ENCODE results near the gene EPSTI1.

The EPSTI1 gene

GRCh38 chr13:42970824-42971690 is 21.0 kb downstream of the EPSTI1 start:
- peak; percentile 36 to 64 for DNase-seq

- peak in 1 of 2 experiments; percentile 41 for DNase-seq
These were observed 22.4 kb downstream of the EPSTI1 start for GRCh38 chr13:42969565-42970172.

GRCh38 chr13:42968906-42969305 is 23.1 kb downstream of the EPSTI1 start:
- no peak for DNase-seq

GRCh38 chr13:42967660-42968059 is 24.4 kb downstream of the EPSTI1 start:
- no peak for DNase-seq

GRCh38 chr13:42965281-42965680 is 26.8 kb downstream of the EPSTI1 start:
- no peak for DNase-seq

- DNase-seq = no peak
These were observed 27.3 kb downstream of the EPSTI1 start for GRCh38 chr13:42964761-42965161.

GRCh38 chr13:42959615-42960014 is 32.4 kb downstream of the EPSTI1 start:
- no peak for DNase-seq

GRCh38 chr13:42957881-42958280 is 34.2 kb downstream of the EPSTI1 start:
- no peak for DNase-seq

GRCh38 chr13:42950181-42950580 is 41.9 kb downstream of the EPSTI1 start:
- DNase-seq = no peak

GRCh38 chr13:42947925-42948324 is 44.1 kb downstream of the EPSTI1 start:
- DNase-seq = no peak

- no peak for DNase-seq
These were observed 45.1 kb downstream of the EPSTI1 start for GRCh38 chr13:42946927-42947326.

GRCh38 chr13:42929886-42930535 is 62.0 kb downstream of the EPSTI1 start:
- no peak for DNase-seq

GRCh38 chr13:42926555-42926954 is 65.5 kb downstream of the EPSTI1 start:
- no peak for DNase-seq

GRCh38 chr13:42926043-42926442 is 66.0 kb downstream of the EPSTI1 start:
- no peak for DNase-seq

GRCh38 chr13:42925626-42926025 is 66.4 kb downstream of the EPSTI1 start:
- no peak for DNase-seq

GRCh38 chr13:42924344-42924743 is 67.7 kb downstream of the EPSTI1 start:
- no peak for DNase-seq

- DNase-seq = no peak
These were observed 84.3 kb downstream of the EPSTI1 start for GRCh38 chr13:42907745-42908144.

GRCh38 chr13:42906257-42906656 is 85.8 kb downstream of the EPSTI1 start:
- no peak for DNase-seq

- no peak for DNase-seq
These were observed 86.5 kb downstream of the EPSTI1 start for GRCh38 chr13:42905579-42905978.

- DNase-seq = no peak
These were observed 92.8 kb downstream of the EPSTI1 start for GRCh38 chr13:42899266-42899665.

GRCh38 chr13:42895776-42896175 is 96.3 kb downstream of the EPSTI1 start:
- no peak for DNase-seq

- no peak for DNase-seq
These were observed 97.2 kb downstream of the EPSTI1 start for GRCh38 chr13:42894765-42895243.

- DNase-seq = no peak
These were observed 98.8 kb downstream of the EPSTI1 start for GRCh38 chr13:42893214-42893671.

GRCh38 chr13:42892760-42893159 is 99.3 kb downstream of the EPSTI1 start:
- no peak for DNase-seq

Data from SW 1271 (cell line).